Measurements from ENCODE around the gene KIAA0513.

Gene KIAA0513

GRCh38 chr16:85124636-85125346, 97.2 kb downstream of the KIAA0513 start:
- H3K4me3 Mint-ChIP-seq = peak overlapping the region in 1 of 3 experiments; percentile 63
- TF ChIP-seq CTCF (IDR thresholded peaks at IDR 0.05; ENCODE audit: unreplicated experiment in 3 of 3) = no peak
- H3K4me1 Mint-ChIP-seq = peaks cover 43% of the 10 kb centered on the region

DNA sequence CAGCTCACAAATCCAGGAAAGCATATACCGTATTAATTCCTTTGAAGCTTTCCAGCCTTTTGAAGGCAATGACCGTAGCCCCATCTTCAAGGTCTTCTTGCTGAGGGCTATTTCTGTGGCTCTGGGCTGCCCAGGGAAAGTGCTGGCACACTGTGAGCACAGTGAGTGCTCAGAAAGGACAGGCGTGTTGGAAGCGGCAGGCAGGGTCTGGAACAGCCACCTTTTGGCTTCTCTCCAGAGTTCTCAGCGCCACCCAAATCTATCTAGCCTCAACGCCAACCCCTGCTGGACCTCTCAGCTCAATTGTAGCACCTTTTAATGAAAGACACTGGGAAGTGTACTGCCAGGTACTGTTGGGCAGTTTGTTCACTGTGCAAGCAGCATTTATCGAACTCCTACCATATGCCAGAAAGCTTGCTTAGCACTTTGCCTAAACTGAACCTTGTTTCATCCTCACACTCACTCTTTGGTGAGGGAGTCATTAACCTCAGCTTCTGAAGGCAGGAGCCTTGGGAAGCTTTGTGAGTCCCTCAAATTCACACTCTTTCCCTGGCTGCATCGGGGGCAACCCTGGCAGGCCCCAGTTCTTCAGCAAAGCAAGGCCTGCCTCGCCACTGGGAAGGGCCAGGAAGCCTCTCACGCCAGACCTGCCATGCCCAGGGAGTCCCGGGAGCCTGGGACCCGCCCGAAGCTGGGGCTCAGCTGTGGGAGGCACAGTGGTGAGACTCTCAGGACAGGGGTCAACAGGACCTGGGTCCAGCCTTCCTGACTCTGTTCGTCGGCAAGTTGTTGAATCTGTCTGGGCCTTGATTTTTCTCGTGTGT, 98.2 kb downstream of the KIAA0513 start:
- peaks cover 53% of the 10 kb centered on the region for H3K4me1 Mint-ChIP-seq
- no peaks in the 10 kb centered on the region for H3K36me3 Mint-ChIP-seq (ENCODE audit: low read depth)
- peak overlapping the region in 1 of 3 experiments; percentile 16 for H3K4me3 Mint-ChIP-seq
- peaks cover 7% of the 10 kb centered on the region for H3K9me3 Mint-ChIP-seq
- TF ChIP-seq CTCF (IDR thresholded peaks at IDR 0.05; ENCODE audit: unreplicated experiment in 3 of 3) = no peak
- peak overlapping the region; percentile 84 to 92 (median 84) for H3K27ac Mint-ChIP-seq
- H3K27me3 Mint-ChIP-seq (ENCODE audit: low read depth) = peaks cover 7% of the 10 kb centered on the region

More at GRCh38 chr16:85124636-85125346, 97.2 kb downstream of the KIAA0513 start:
- H3K9me3 Mint-ChIP-seq = peaks cover 7% of the 10 kb centered on the region
- H3K27ac Mint-ChIP-seq = peak overlapping the region; percentile 84 to 92 (median 84)
- no peaks in the 10 kb centered on the region for H3K36me3 Mint-ChIP-seq (ENCODE audit: low read depth)
- peaks cover 7% of the 10 kb centered on the region for H3K27me3 Mint-ChIP-seq (ENCODE audit: low read depth)

DNA sequence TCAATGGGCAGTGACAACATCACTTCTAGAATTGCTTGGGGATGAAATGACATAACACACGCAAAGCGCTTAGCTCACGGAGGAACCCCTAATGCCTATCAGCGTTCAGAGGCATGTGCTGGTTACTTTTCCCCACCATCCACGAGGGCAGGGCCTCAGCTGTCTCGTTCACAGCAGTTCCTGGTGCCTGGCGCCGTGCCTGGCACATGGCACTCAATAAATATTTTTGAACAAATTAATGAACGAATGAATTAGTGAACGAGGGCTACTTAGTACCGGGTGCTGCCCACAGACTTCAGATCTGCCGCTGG, 98.8 kb downstream of the KIAA0513 start:
- Mint-ChIP-seq H3K27ac (peak overlapping the region; percentile 84 to 92 (median 84)), H3K27me3 (ENCODE audit: low read depth) (peaks cover 7% of the 10 kb centered on the region), H3K36me3 (ENCODE audit: low read depth) (no peaks in the 10 kb centered on the region), H3K4me3 (peak overlapping the region in 1 of 3 experiments; percentile 16), H3K9me3 (peaks cover 7% of the 10 kb centered on the region), H3K4me1 (peaks cover 56% of the 10 kb centered on the region)
- TF ChIP-seq CTCF (IDR thresholded peaks at IDR 0.05; ENCODE audit: unreplicated experiment in 3 of 3) = no peak

DNA sequence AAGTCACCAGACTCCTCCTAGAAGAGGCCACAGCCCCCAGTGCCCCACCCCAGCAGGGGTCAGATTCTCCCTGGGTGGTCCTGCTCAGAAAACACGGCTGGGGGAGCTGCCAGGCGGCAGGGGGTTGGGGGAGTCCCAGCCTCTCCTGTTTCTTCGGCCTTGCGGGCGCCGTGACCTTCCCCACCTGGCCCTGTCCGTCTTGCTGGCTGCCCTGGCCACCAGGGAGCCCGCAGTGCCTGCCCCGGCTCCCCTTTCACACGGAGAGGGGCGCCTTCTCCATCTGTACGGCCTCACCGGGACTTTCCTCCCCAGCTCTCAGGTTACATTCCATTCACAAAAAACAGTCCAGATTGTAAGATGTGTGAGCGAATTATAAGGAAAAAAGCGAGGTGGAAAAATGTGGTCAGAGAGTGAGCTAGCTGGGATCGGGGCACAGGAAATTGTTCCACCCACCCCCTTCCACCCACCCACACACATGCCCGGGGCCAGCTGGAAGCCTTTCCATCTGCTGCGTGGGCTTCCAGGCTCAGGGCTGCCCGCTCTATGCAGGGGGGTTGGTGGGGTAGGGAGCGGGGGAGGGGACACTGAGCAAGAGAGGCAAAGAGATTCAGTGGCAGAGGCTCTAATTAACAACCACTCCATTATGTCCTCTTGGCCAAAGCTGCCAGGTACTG, 99.2 kb downstream of the KIAA0513 start:
- Mint-ChIP-seq H3K27me3 (ENCODE audit: low read depth) (peaks cover 6% of the 10 kb centered on the region), H3K4me1 (peaks cover 56% of the 10 kb centered on the region), H3K9me3 (peaks cover 7% of the 10 kb centered on the region), H3K36me3 (ENCODE audit: low read depth) (no peaks in the 10 kb centered on the region), H3K27ac (peak overlapping the region; percentile 84 to 92 (median 84)), H3K4me3 (peak overlapping the region; percentile 4 to 29 (median 4))
- TF ChIP-seq CTCF (IDR thresholded peaks at IDR 0.05; ENCODE audit: unreplicated experiment in 3 of 3) = no peak

GRCh38 chr16:85127379-85127723, 99.8 kb downstream of the KIAA0513 start:
- peaks cover 4% of the 10 kb centered on the region for H3K27me3 Mint-ChIP-seq (ENCODE audit: low read depth)
- TF ChIP-seq CTCF (IDR thresholded peaks at IDR 0.05; ENCODE audit: unreplicated experiment in 3 of 3) = no peak
- H3K9me3 Mint-ChIP-seq = peaks cover 7% of the 10 kb centered on the region
- H3K4me3 Mint-ChIP-seq = no peak overlapping the region
- no peaks in the 10 kb centered on the region for H3K36me3 Mint-ChIP-seq (ENCODE audit: low read depth)
- peaks cover 57% of the 10 kb centered on the region for H3K4me1 Mint-ChIP-seq
- H3K27ac Mint-ChIP-seq = peak overlapping the region; percentile 84 to 92 (median 84)
